ENCODE data around the gene DAB2. TPM values are rescaled to one million over a fixed set of nuclear protein-coding genes. Genes with fewer than 3 reads are reported as not detected.

The DAB2 gene
- total and polyA plus RNA-seq, 2 experiments from 2014 or later, result 266 to 533 TPM

- Histone ChIP-seq H3K9ac (no peak overlapping the region), H3K36me3 (ENCODE audit: low read depth) (no peaks in the 10 kb centered on the region), H4K20me1 (ENCODE audit: insufficient read depth) (no peaks in the 10 kb centered on the region), H3F3A (ENCODE audit: insufficient read depth) (peaks cover 19% of the 10 kb centered on the region; the same call in 1 of the 2 replicates), H3K27ac (peak overlapping the region; percentile 50), H3K4me1 (ENCODE audit: insufficient read depth) (peaks cover 48% of the 10 kb centered on the region), H3K9me3 (ENCODE audit: low read depth) (no peaks in the 10 kb centered on the region), H3K79me2 (ENCODE audit: insufficient read depth) (no peaks in the 10 kb centered on the region), H3K4me3 (no peak overlapping the region), H3K4me2 (ENCODE audit: unreplicated experiment) (no peak overlapping the region), H3K9me2 (ENCODE audit: insufficient read depth) (no peaks in the 10 kb centered on the region), H3K27me3 (replicated peaks; ENCODE audit: insufficient read depth) (no peaks in the 10 kb centered on the region), H2AFZ (peak overlapping the region; percentile 59; the same call in 1 of the 2 replicates)
- 72 to 75% methylated on average over 2 of the region's 2 CpGs for WGBS, 2 experiments (ENCODE audit: low coverage in 1 of 2, low lambda C conversion rate in 2 of 2, missing lambda C conversion rate in 2 of 2)
- TF ChIP-seq EZH2phosphoT487 (IDR thresholded peaks at IDR 0.05; ENCODE audit: insufficient read depth, low read depth) (no peak), EZH2 (IDR thresholded peaks at IDR 0.05; ENCODE audit: insufficient read depth, poor library complexity, severe bottlenecking) (no peak)
- in situ Hi-C loops (cut with MboI), result no loop called here
- DNase-seq, result no peak
These were observed 17.1 kb upstream of the DAB2 start for GRCh38 chr5:39441838-39442237.

DNA sequence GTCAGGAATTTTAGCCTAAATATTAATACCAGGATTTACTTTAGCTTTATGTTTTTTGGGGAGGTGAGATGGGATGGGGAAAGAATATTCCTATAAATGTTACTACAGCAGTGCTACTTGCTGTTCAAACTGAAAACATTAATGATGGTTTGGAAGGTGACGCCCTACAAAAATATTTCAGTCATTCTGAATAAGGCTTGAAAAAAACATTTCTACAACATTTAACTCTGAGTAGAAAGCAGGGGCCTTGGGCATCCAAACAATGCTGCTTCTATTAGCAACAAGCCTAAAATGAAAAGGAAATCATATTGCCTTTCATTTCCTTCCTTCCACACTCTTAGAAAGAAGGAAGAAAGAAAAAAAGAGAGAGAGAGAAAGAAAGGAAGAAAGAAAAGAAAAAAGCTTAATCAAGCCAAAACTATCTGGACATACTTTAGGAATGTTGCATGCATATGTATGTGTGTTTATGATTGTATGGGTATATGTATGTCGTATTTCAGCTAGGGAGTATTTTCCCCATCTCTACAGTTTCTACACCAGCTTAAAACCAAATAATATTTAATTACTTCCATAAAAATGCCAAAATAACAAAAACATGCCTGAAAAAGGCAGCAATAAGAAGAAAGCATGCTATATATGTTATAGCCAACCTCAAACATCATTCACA lies 16.3 kb upstream of the DAB2 start:
- peak overlapping the region; percentile 66 for H3K4me2 ChIP-seq (ENCODE audit: unreplicated experiment)
- WGBS, 2 experiments (ENCODE audit: low coverage in 1 of 2, low lambda C conversion rate in 2 of 2, missing lambda C conversion rate in 2 of 2), result 8 to 9% methylated on average over 2 of the region's 2 CpGs
- H3K4me3 ChIP-seq, result peak overlapping the region; percentile 43
- peaks cover 11% of the 10 kb centered on the region; the same call in 1 of the 2 replicates for H3F3A ChIP-seq (ENCODE audit: insufficient read depth)
- in situ Hi-C loops (cut with MboI), result no loop called here
- H3K79me2 ChIP-seq (ENCODE audit: insufficient read depth), result no peaks in the 10 kb centered on the region
- H3K27me3 ChIP-seq (replicated peaks; ENCODE audit: insufficient read depth), result no peaks in the 10 kb centered on the region
- peak overlapping the region; percentile 50 for H3K27ac ChIP-seq
- no peaks in the 10 kb centered on the region for H3K36me3 ChIP-seq (ENCODE audit: low read depth)
- H3K9me3 ChIP-seq (ENCODE audit: low read depth), result no peaks in the 10 kb centered on the region
- no peaks in the 10 kb centered on the region for H3K9me2 ChIP-seq (ENCODE audit: insufficient read depth)
- no peak for TF ChIP-seq EZH2 (IDR thresholded peaks at IDR 0.05; ENCODE audit: insufficient read depth, poor library complexity, severe bottlenecking)
- no peaks in the 10 kb centered on the region for H4K20me1 ChIP-seq (ENCODE audit: insufficient read depth)
- peak overlapping the region; percentile 59 for H2AFZ ChIP-seq
- 0 out of 2 replicates have a peak overlapping the region, but pooled peaks have one; percentile 13 for H3K9ac ChIP-seq
- peak; percentile 64 for DNase-seq
- peaks cover 41% of the 10 kb centered on the region for H3K4me1 ChIP-seq (ENCODE audit: insufficient read depth)

DNA sequence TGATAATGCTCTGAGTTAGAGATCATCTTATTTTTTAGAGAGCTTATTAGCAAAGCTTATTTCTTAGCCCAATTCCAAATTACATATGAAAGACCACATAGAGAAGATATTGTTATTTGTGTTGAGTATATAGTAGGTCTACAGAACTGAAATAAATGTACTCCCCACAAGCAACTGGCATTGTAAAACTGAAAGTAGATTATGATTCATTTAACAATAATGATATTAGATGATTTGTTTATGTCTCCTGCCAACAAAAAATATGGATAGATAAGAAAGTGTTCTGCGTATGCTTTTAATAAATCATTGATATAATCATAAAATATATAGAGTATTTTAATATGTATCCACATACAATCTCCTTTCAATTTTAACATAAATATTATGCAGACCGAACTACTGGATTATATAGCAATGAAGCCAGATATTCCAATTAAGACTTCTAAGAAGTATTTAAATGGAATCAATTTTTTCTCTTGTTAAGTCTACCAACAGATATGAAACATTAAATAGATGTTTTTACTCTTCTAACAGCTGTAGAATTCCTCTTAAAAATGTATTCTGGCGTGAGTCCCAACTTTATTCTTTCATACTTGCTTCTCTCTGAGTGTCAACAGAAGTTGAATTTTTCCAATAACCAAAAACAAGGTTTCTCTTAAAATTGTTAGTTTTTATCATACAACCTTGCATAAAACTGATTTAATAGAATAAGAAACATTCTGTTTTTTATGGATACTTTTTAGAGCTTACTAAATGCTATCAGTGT lies 15.6 kb upstream of the DAB2 start:
- H3K4me2 ChIP-seq (ENCODE audit: unreplicated experiment), result peak overlapping the region; percentile 66
- H3K9ac ChIP-seq, result 0 out of 2 replicates have a peak overlapping the region, but pooled peaks have one; percentile 13

GRCh38 chr5:39439582-39440162 lies 14.9 kb upstream of the DAB2 start:
- peaks cover 10% of the 10 kb centered on the region; the same call in 1 of the 2 replicates for H3F3A ChIP-seq (ENCODE audit: insufficient read depth)
- no peak overlapping the region for H3K27ac ChIP-seq
- no peaks in the 10 kb centered on the region for H3K9me3 ChIP-seq (ENCODE audit: low read depth)
- no peak for DNase-seq
- in situ Hi-C loops (cut with MboI), result no loop called here
- H3K9me2 ChIP-seq (ENCODE audit: insufficient read depth), result no peaks in the 10 kb centered on the region
- H3K36me3 ChIP-seq (ENCODE audit: low read depth), result no peaks in the 10 kb centered on the region
- H4K20me1 ChIP-seq (ENCODE audit: insufficient read depth), result no peaks in the 10 kb centered on the region
- no peak overlapping the region for H2AFZ ChIP-seq
- H3K79me2 ChIP-seq (ENCODE audit: insufficient read depth), result no peaks in the 10 kb centered on the region
- 13 to 25% methylated on average over 3 of the region's 3 CpGs for WGBS, 2 experiments (ENCODE audit: low coverage in 1 of 2, low lambda C conversion rate in 2 of 2, missing lambda C conversion rate in 2 of 2)
- H3K4me2 ChIP-seq (ENCODE audit: unreplicated experiment), result peak overlapping the region; percentile 66
- H3K9ac ChIP-seq, result no peak overlapping the region
- no peak overlapping the region; the same call in 1 of the 2 replicates for H3K4me3 ChIP-seq
- no peaks in the 10 kb centered on the region for H3K27me3 ChIP-seq (replicated peaks; ENCODE audit: insufficient read depth)
- TF ChIP-seq EZH2phosphoT487 (IDR thresholded peaks at IDR 0.05; ENCODE audit: insufficient read depth, low read depth), result no peak
- no peak for TF ChIP-seq EZH2 (IDR thresholded peaks at IDR 0.05; ENCODE audit: insufficient read depth, poor library complexity, severe bottlenecking)
- peaks cover 31% of the 10 kb centered on the region for H3K4me1 ChIP-seq (ENCODE audit: insufficient read depth)

More for the DNA sequence above, 15.6 kb upstream of the DAB2 start:
- Histone ChIP-seq H3K36me3 (ENCODE audit: low read depth) (no peaks in the 10 kb centered on the region), H3K9me3 (ENCODE audit: low read depth) (no peaks in the 10 kb centered on the region), H3K79me2 (ENCODE audit: insufficient read depth) (no peaks in the 10 kb centered on the region), H3K4me3 (peak overlapping the region; percentile 43), H4K20me1 (ENCODE audit: insufficient read depth) (no peaks in the 10 kb centered on the region), H3F3A (ENCODE audit: insufficient read depth) (peaks cover 10% of the 10 kb centered on the region; the same call in 1 of the 2 replicates), H3K9me2 (ENCODE audit: insufficient read depth) (no peaks in the 10 kb centered on the region), H3K4me1 (ENCODE audit: insufficient read depth) (peaks cover 33% of the 10 kb centered on the region), H3K27ac (peak overlapping the region; percentile 50), H3K27me3 (replicated peaks; ENCODE audit: insufficient read depth) (no peaks in the 10 kb centered on the region), H2AFZ (peak overlapping the region; percentile 59)
- WGBS, 2 experiments (ENCODE audit: low coverage in 1 of 2, low lambda C conversion rate in 2 of 2, missing lambda C conversion rate in 2 of 2), result 79 to 86% methylated on average over 3 of the region's 3 CpGs
- no peak for DNase-seq
- in situ Hi-C loops (cut with MboI), result no loop called here
- TF ChIP-seq EZH2 (IDR thresholded peaks at IDR 0.05; ENCODE audit: insufficient read depth, poor library complexity, severe bottlenecking) (no peak), EZH2phosphoT487 (IDR thresholded peaks at IDR 0.05; ENCODE audit: insufficient read depth, low read depth) (no peak)
